Immature natural killer cell (primary cell): Measurements from ENCODE around the gene SSR3. TPM values are rescaled to one million over a fixed set of nuclear protein-coding genes. Genes with fewer than 3 reads are reported as not detected.
"Not testable (repeated sequence)": the region's sequence is repeated elsewhere in the genome, so short reads cannot be mapped to it uniquely, and the experiment has no call there.

Source experiments
- DNase-seq, 3 donors: peaks; one replicate each; pipeline ENCODE4 v3.0.0; 2022; ENCODE audit warnings: mixed read lengths in 1 of 3
- H3K27ac Mint-ChIP-seq, 6 donors: one replicate each; pipeline ENCODE4 v1.8.0; 2020; ENCODE audit warnings: mixed read lengths in 6 of 6, mild to moderate bottlenecking in 5 of 6, inconsistent platforms in 4 of 6, moderate library complexity in 3 of 6
- H3K27me3 Mint-ChIP-seq, 3 donors: one replicate each; pipeline ENCODE4 v1.8.0; 2020 to 2021; ENCODE audit warnings: low read depth in 3 of 3, mild to moderate bottlenecking in 3 of 3, mixed read lengths in 3 of 3, moderate library complexity in 3 of 3, inconsistent platforms in 1 of 3
- H3K36me3 Mint-ChIP-seq, 3 donors: one replicate each; pipeline ENCODE4 v1.8.0; 2020; ENCODE audit warnings: mixed read lengths in 3 of 3, inconsistent platforms in 2 of 3, mild to moderate bottlenecking in 2 of 3
- H3K4me1 Mint-ChIP-seq, 2 donors: one replicate each; pipeline ENCODE4 v1.8.0; 2020; ENCODE audit warnings: inconsistent platforms in 2 of 2, mild to moderate bottlenecking in 2 of 2, mixed read lengths in 2 of 2, moderate library complexity in 1 of 2
- H3K4me3 Mint-ChIP-seq, 5 donors: one replicate each; pipeline ENCODE4 v1.8.0; 2020; ENCODE audit warnings: mild to moderate bottlenecking in 5 of 5, mixed read lengths in 5 of 5, inconsistent platforms in 3 of 5, moderate library complexity in 3 of 5
- H3K9me3 Mint-ChIP-seq, 6 donors: one replicate each; pipeline ENCODE4 v1.8.0; 2020; ENCODE audit warnings: mild to moderate bottlenecking in 6 of 6, mixed read lengths in 6 of 6, inconsistent platforms in 4 of 6, moderate library complexity in 3 of 6
- polyA plus RNA-seq, 3 donors: library from polyadenylated mRNA; unstranded; fragments of 300-500 nt; fragmentation: Illumina TruSeq; gene quantifications; one replicate each; pipeline ENCODE4 v1.2.3, GENCODE V29; 2021

Gene SSR3
- polyA plus RNA-seq, 3 donors from 2014 or later, result 83.8 to 121 (median 93.9) TPM

DNA sequence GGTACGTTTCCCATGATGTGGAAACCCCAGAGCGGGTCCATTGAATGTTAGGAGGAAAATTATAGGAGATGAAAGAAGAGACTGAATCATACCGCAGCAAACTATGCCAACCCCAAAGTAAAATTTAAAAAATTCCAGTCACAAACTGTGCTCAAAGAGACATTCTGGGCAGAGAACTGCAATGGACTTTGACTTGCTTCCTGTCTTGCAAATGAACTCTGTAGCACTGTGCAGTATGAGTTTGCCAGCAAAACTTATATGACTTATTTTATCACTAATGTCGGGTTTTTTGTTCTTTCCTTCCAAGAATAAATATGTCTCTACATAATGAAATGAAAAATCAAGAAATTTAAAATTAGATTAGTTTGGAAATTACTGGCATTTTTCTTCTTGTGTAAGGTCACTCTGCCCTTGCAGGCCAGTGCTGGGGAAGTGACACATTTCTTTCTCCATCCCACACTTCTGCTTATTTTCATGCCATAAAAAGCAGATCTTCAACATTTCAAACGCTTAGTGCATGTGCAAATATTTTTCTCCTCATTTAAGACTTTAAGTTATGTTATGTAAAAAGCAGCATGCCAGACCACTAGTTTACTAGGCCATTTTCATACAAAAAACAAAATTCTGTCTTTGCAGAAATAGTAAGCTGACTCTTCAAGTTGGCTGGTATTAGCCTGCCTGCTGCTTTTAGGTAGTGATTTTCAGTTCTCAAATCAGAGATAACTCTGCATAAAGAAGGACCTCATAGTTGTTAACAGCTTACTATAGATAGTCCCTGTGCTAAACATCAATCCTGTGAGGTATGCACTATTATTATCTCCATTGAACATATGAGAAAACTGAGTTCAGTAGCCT is 32.2 kb upstream of the SSR3 start:
- peaks cover 1 to 9% (median 4%) of the 10 kb centered on the region in 3 donors for H3K27me3 Mint-ChIP-seq
- H3K9me3 Mint-ChIP-seq, result peaks cover 0 to 4% (median 0%) of the 10 kb centered on the region in 6 donors
- no peaks in the 10 kb centered on the region for H3K4me1 Mint-ChIP-seq
- H3K36me3 Mint-ChIP-seq, result peaks cover 0 to 3% (median 0%) of the 10 kb centered on the region in 3 donors
- H3K27ac Mint-ChIP-seq, result no peak overlapping the region
- DNase-seq, result no peak
- H3K4me3 Mint-ChIP-seq, result no peak overlapping the region

- Mint-ChIP-seq H3K27ac (no peak overlapping the region), H3K4me1 (no peaks in the 10 kb centered on the region), H3K36me3 (peaks cover 0 to 3% (median 0%) of the 10 kb centered on the region in 3 donors), H3K27me3 (peaks cover 0 to 9% (median 3%) of the 10 kb centered on the region in 3 donors), H3K4me3 (no peak overlapping the region), H3K9me3 (no peaks in the 10 kb centered on the region)
- DNase-seq, result no peak
Measured at GRCh38 chr3:156583469-156583868, 28.6 kb upstream of the SSR3 start.

DNA sequence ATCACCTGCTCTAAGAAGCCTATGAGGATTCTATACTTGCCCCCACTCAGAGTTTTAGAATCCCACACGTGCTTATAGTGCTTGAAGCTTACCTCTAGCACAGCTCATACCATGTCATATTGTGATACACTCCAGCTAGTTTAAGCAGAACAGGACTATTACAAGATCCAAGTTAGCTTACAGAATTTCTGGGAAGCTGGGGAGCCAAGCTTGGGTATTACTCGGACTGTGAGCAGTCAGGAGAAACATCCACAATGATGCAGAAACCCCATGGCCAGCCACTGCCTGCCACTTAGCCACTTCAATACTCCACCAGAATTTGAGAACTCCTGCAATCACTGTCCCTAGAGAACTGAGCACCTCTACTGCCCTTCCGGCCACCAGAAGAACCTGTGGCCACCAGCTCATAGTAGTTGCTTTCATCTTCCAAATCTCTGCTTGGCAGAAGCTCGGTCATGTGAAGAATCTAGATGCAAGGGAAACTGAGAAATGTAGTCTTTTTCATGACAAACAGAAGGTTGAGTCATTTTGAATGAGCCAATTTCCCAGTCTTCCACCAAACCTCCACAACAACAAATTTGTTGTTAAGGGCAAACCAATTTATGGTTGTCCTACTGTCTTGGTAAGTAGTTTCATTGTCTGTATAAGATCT is 27.7 kb upstream of the SSR3 start:
- H3K27ac Mint-ChIP-seq, result no peak overlapping the region
- H3K27me3 Mint-ChIP-seq, result peaks cover 0 to 9% (median 3%) of the 10 kb centered on the region in 3 donors
- no peak overlapping the region for H3K4me3 Mint-ChIP-seq
- no peaks in the 10 kb centered on the region for H3K9me3 Mint-ChIP-seq
- no peak for DNase-seq
- no peaks in the 10 kb centered on the region for H3K4me1 Mint-ChIP-seq
- peaks cover 0 to 3% (median 0%) of the 10 kb centered on the region in 3 donors for H3K36me3 Mint-ChIP-seq

DNA sequence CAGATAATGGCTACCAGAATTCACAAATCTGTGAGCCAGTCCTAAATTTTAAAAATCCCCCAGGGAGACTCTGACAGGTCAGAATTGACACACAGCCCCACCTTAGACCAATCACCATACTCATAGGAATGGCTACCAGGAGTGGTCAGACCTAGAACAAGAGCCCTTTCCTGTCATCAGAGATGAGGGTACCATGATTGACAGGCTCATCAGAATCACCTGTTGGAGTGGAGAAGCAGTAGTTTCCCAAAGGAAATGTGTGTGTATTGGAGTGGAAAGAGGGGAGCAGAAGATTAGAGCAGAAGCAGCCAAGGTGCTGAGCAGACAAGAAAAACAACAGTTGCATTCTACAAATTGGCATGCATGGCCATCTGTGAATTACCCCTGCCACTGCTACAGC is 27.0 kb upstream of the SSR3 start:
- DNase-seq, result no peak
- no peaks in the 10 kb centered on the region for H3K9me3 Mint-ChIP-seq
- peaks cover 0 to 3% (median 0%) of the 10 kb centered on the region in 3 donors for H3K36me3 Mint-ChIP-seq
- H3K27ac Mint-ChIP-seq, result no peak overlapping the region
- H3K27me3 Mint-ChIP-seq, result peaks cover 0 to 9% (median 3%) of the 10 kb centered on the region in 3 donors
- H3K4me3 Mint-ChIP-seq, result no peak overlapping the region
- no peaks in the 10 kb centered on the region for H3K4me1 Mint-ChIP-seq

DNA sequence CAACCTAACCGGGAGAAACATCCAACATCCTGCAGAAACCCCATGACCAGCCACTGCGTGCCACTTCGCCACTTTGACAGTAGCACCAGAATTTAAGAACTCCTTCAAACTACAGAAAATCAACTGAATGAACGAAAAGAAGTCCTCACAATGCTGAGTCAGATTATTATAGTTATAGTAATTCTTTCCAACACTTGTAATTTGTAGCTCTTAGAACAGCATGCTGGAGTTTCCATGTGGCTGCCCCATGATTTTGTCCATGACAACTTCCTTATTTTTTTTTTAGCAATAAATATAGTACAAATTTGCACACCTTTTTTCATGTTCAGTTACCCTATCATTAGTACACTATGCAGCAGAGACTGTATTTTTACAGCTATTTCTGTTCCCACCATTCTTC is 26.1 kb upstream of the SSR3 start:
- Mint-ChIP-seq H3K9me3 (no peaks in the 10 kb centered on the region), H3K36me3 (peaks cover 0 to 3% (median 0%) of the 10 kb centered on the region in 3 donors), H3K4me3 (no peak overlapping the region)

GRCh38 chr3:156579427-156579851 is 24.5 kb upstream of the SSR3 start:
- no peaks in the 10 kb centered on the region for H3K9me3 Mint-ChIP-seq
- no peak for DNase-seq
- H3K4me1 Mint-ChIP-seq, result no peaks in the 10 kb centered on the region
- no peak overlapping the region for H3K4me3 Mint-ChIP-seq
- peaks cover 0 to 3% (median 0%) of the 10 kb centered on the region in 3 donors for H3K36me3 Mint-ChIP-seq
- H3K27ac Mint-ChIP-seq, result no peak overlapping the region
- peaks cover under 1 to 9% (median 4%) of the 10 kb centered on the region in 3 donors for H3K27me3 Mint-ChIP-seq

More for the DNA sequence above, 26.1 kb upstream of the SSR3 start:
- DNase-seq, result no peak
- no peak overlapping the region for H3K27ac Mint-ChIP-seq
- peaks cover 0 to 9% (median 3%) of the 10 kb centered on the region in 3 donors for H3K27me3 Mint-ChIP-seq
- no peaks in the 10 kb centered on the region for H3K4me1 Mint-ChIP-seq

GRCh38 chr3:156577736-156578135 is 22.8 kb upstream of the SSR3 start:
- Mint-ChIP-seq H3K9me3 (no peaks in the 10 kb centered on the region), H3K27me3 (peaks cover 3 to 7% (median 3%) of the 10 kb centered on the region in 3 donors), H3K4me3 (no peak overlapping the region), H3K27ac (no peak overlapping the region), H3K4me1 (no peaks in the 10 kb centered on the region), H3K36me3 (no peaks in the 10 kb centered on the region)
- no peak for DNase-seq

GRCh38 chr3:156576651-156577348 is 21.9 kb upstream of the SSR3 start:
- Mint-ChIP-seq H3K4me1 (no peaks in the 10 kb centered on the region), H3K36me3 (no peaks in the 10 kb centered on the region), H3K27ac (no peak overlapping the region), H3K27me3 (peaks cover 3 to 8% (median 3%) of the 10 kb centered on the region in 3 donors), H3K4me3 (no peak overlapping the region), H3K9me3 (no peaks in the 10 kb centered on the region)
- DNase-seq, result no peak

- Mint-ChIP-seq H3K27ac (no peak overlapping the region), H3K4me3 (no peak overlapping the region), H3K9me3 (no peaks in the 10 kb centered on the region), H3K4me1 (no peaks in the 10 kb centered on the region), H3K27me3 (peaks cover 3 to 7% (median 3%) of the 10 kb centered on the region in 3 donors), H3K36me3 (no peaks in the 10 kb centered on the region)
- no peak for DNase-seq
Measured at GRCh38 chr3:156576051-156576450, 21.1 kb upstream of the SSR3 start.

DNA sequence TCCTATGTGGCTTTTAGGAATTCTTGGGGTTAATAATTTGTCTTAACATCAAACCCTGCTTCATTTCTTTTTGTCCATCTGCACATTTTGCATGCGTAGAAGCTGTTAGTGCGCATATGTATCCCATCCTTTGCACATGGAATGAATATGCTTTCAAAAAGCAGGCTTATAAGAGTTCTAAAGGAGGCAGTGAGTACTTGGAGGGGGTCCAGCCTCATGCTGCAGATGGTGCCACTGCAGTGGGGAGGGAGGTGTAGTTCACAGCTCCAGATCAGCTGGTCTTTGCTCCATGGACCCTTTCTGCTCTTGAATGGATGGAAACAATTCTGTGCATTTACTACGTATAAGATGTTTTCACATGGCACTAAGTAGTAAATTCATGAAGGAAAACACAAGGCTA is 20.7 kb upstream of the SSR3 start:
- DNase-seq, result no peak
- Mint-ChIP-seq H3K27me3 (peaks cover 3 to 4% (median 3%) of the 10 kb centered on the region in 3 donors), H3K4me1 (no peaks in the 10 kb centered on the region), H3K9me3 (no peaks in the 10 kb centered on the region), H3K36me3 (no peaks in the 10 kb centered on the region), H3K4me3 (no peak overlapping the region), H3K27ac (no peak overlapping the region)

GRCh38 chr3:156569881-156570280 is 15.0 kb upstream of the SSR3 start:
- H3K4me1 Mint-ChIP-seq, H3K27me3 Mint-ChIP-seq, H3K27ac Mint-ChIP-seq, H3K4me3 Mint-ChIP-seq, H3K36me3 Mint-ChIP-seq, DNase-seq, H3K9me3 Mint-ChIP-seq: not testable (repeated sequence)

DNA sequence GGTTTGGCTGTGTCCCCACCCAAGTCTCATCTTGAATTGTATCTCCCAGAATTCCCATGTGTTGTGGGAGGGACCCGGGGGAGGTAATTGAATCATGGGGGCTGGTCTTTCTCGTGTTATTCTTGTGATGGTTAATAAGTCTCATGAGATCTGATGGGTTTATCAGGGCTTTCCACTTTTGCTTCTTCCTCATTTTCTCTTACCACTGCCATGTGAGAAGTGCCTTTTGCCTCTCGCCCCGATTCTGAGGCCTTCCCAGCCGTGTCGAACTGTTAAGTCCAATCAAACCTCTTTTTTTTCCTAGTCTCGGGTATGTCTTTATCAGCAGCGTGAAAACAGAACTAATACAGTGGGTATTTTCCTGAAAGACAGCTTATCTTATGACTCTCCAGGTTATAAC is 14.1 kb upstream of the SSR3 start:
- not testable (repeated sequence) for DNase-seq, H3K4me1 Mint-ChIP-seq, H3K27me3 Mint-ChIP-seq, H3K36me3 Mint-ChIP-seq, H3K27ac Mint-ChIP-seq, H3K4me3 Mint-ChIP-seq, H3K9me3 Mint-ChIP-seq

DNA sequence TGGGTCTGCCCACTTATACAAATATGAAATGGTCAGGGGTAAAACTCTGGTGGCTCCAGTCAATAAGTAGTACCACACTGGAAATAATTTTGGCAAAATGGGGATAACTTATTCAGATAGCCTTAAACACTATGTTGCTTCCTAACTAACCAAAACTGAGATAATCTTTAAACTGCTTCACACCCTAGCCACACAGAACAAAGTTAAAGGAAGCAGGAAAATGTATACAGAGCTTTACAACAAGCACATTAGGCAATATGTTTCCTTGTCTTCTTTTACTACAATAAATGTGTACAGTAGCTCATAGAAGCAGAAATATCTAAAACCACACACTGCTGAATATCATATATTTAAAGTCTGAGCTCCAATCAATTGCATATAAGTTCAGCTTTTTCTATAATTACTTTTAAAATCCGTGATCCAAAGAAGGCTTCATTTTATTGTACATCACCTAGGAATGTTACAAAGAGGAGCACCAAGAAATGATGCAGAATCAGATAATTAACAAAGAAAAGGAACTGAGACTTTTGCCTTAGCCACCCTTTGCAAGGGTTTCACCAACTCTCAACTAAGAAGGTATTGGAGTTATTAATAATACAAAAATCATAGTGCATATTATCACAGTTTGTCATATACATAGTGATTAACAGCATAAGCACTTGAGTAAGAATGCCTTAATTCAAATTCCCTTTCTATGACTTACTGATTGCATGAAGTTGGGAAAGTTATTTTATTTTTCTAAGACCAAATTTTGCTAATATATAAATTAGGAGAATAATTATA is 9.2 kb upstream of the SSR3 start:
- no peaks in the 10 kb centered on the region for H3K4me1 Mint-ChIP-seq
- no peak overlapping the region for H3K27ac Mint-ChIP-seq
- H3K36me3 Mint-ChIP-seq, result no peaks in the 10 kb centered on the region
- H3K4me3 Mint-ChIP-seq, result no peak overlapping the region
- no peak for DNase-seq
- H3K9me3 Mint-ChIP-seq, result no peaks in the 10 kb centered on the region
- peaks cover 0 to 2% (median 2%) of the 10 kb centered on the region in 3 donors for H3K27me3 Mint-ChIP-seq
